Fibroblast of lung (primary cell): ENCODE results near the gene ST3GAL4. TPM values are rescaled to one million over a fixed set of nuclear protein-coding genes. Genes with fewer than 3 reads are reported as not detected.

ENCODE experiments used
- DNase-seq, 2 donors: peaks; one replicate each; pipeline versions ENCODE4 v3.0.0 to v3.0.0-alpha.2; 2010; ENCODE audit warnings: low read depth in 2 of 2
- H2AFZ ChIP-seq: 2 replicates; pipeline ENCODE4 v1.5.1; 2012; ENCODE audit warnings: low read length, control low read depth, inconsistent platforms
- H3K27ac ChIP-seq: 2 replicates; pipeline ENCODE4 v1.5.1; 2011; ENCODE audit warnings: low read length, control low read depth; ENCODE audit not compliant: insufficient read depth
- H3K27me3 ChIP-seq: 2 replicates; pipeline ENCODE4 v1.5.1; 2011; ENCODE audit warnings: mild to moderate bottlenecking, low read length; ENCODE audit not compliant: control insufficient read depth, insufficient read depth
- H3K36me3 ChIP-seq: 2 replicates; pipeline ENCODE4 v1.5.1; 2011; ENCODE audit warnings: low read length; ENCODE audit not compliant: control insufficient read depth, insufficient read depth
- H3K4me1 ChIP-seq: 2 replicates; pipeline ENCODE4 v1.5.1; 2011; ENCODE audit warnings: low read length; ENCODE audit not compliant: control insufficient read depth, insufficient read depth; ENCODE audit errors: extremely low read depth
- H3K4me2 ChIP-seq: 2 replicates; pipeline ENCODE4 v1.5.1; 2011; ENCODE audit warnings: low read length, control low read depth; ENCODE audit not compliant: insufficient read depth; ENCODE audit errors: extremely low read depth
- H3K4me3 ChIP-seq, 4 experiments: fragments of 200-600 bp in 1 of 4; sonication (generic) in 1 of 4; replicated peaks in 1 of 4; 2 replicates each; pipeline ENCODE4 v1.5.1; 2011 to 2016; ENCODE audit warnings: low read length in 4 of 4, low read depth in 3 of 4, mild to moderate bottlenecking in 3 of 4, control low read depth in 2 of 4, inconsistent platforms in 1 of 4, mixed read lengths in 1 of 4; ENCODE audit not compliant: insufficient read depth in 1 of 4; ENCODE audit errors: control extremely low read depth in 1 of 4
- H3K79me2 ChIP-seq: 2 replicates; pipeline ENCODE4 v1.5.1; 2012; ENCODE audit warnings: mild to moderate bottlenecking, low read length, inconsistent platforms; ENCODE audit not compliant: control insufficient read depth, insufficient read depth
- H3K9ac ChIP-seq: 2 replicates; pipeline ENCODE4 v1.5.1; 2011; ENCODE audit warnings: mild to moderate bottlenecking, low read length, control low read depth; ENCODE audit not compliant: insufficient read depth
- H3K9me3 ChIP-seq: 2 replicates; pipeline ENCODE4 v1.5.1; 2012; ENCODE audit warnings: low read depth, low read length; ENCODE audit not compliant: control insufficient read depth, insufficient read depth
- H4K20me1 ChIP-seq: 2 replicates; pipeline ENCODE4 v1.5.1; 2011; ENCODE audit warnings: low read length; ENCODE audit not compliant: control insufficient read depth, insufficient read depth; ENCODE audit errors: extremely low read depth
- CTCF ChIP-seq, 2 donors: IDR thresholded peaks in 1 of 2; conservative IDR thresholded peaks in 1 of 2; 1 replicate in 1 of 2; 2 replicates in 1 of 2; pipeline ENCODE4 v1.5.1; 2011 to 2012; ENCODE audit warnings: low read length in 2 of 2, control low read depth in 1 of 2, inconsistent platforms in 1 of 2, low read depth in 1 of 2, mild to moderate bottlenecking in 1 of 2
- EZH2 ChIP-seq: IDR thresholded peaks from 2 replicates; pipeline ENCODE4 v1.5.1; 2012; ENCODE audit warnings: low read length, control low read depth, mild to moderate bottlenecking; ENCODE audit errors: missing control alignments
- polyA minus RNA-seq: library from RNA; depleted of rRNA, polyadenylated mRNA; stranded (reverse); fragments of >200 nt; gene quantifications from 2 replicates; pipeline ENCODE4 v1.2.3, GENCODE V29; 2011; ENCODE audit warnings: low replicate concordance
- polyA plus RNA-seq, 2 donors: library from polyadenylated mRNA; depleted of rRNA in 1 of 2; stranded (reverse) in 1 of 2; unstranded in 1 of 2; fragments of >200 nt; gene quantifications; 2 replicates each; pipeline ENCODE4 v1.2.1, GENCODE V29; 2011 to 2012; ENCODE audit warnings: missing spikeins in 1 of 2
- total RNA-seq: library from RNA; depleted of rRNA; stranded (reverse); fragments of >200 nt; gene quantifications from 2 replicates; pipeline ENCODE4 v1.2.1, GENCODE V29; 2014

Gene ST3GAL4
- 25.2 and 36.8 TPM in 2 replicates for total RNA-seq
- polyA plus RNA-seq, result 16.7 and 24.8 TPM in 2 replicates
- 14.7 and 23.5 TPM in 2 replicates for polyA plus RNA-seq (2012)
- polyA minus RNA-seq, result 25.7 and 55.7 TPM in 2 replicates

GRCh38 chr11:126355324-126355925 lies at the start of gene ST3GAL4:
Gene ST3GAL4, plus strand, starts transcription at chr11:126355686. Its CDS starts 50,470 bp downstream, at chr11:126406156.
- peak within 1 kb of the TSS; percentile 72 for H2AFZ ChIP-seq
- peaks cover 29% of the 10 kb centered on the region for H3K4me1 ChIP-seq
- peak within 1 kb of the TSS; percentile 77 for H3K27ac ChIP-seq
- no peaks in the 10 kb centered on the region for H4K20me1 ChIP-seq
- H3K9ac ChIP-seq, result peak within 1 kb of the TSS; percentile 53
- H3K4me3 ChIP-seq, result peak within 1 kb of the TSS; percentile 63 to 86 (median 82)
- H3K9me3 ChIP-seq, result no peaks in the 10 kb centered on the region
- H3K36me3 ChIP-seq, result peaks cover 3% of the 10 kb centered on the region
- H3K4me2 ChIP-seq, result peak within 1 kb of the TSS; percentile 94
- H3K27me3 ChIP-seq, result no peaks in the 10 kb centered on the region
- H3K79me2 ChIP-seq, result peaks cover 40% of the 10 kb centered on the region
- no peak for TF ChIP-seq CTCF (conservative IDR thresholded peaks at IDR 0.05 in 1 of 2, IDR thresholded peaks at IDR 0.05 in 1 of 2; ENCODE audit: low read depth in 1 of 2, low read length in 2 of 2)
- no peak for TF ChIP-seq EZH2
- DNase-seq, result peak; percentile 69 to 70

GRCh38 chr11:126305699-126306098 lies 49.8 kb upstream of the ST3GAL4 start:
- H3K9me3 ChIP-seq, result no peaks in the 10 kb centered on the region
- H3K27me3 ChIP-seq, result no peaks in the 10 kb centered on the region
- no peaks in the 10 kb centered on the region for H3K79me2 ChIP-seq
- H3K27ac ChIP-seq, result no peak overlapping the region
- H3K4me3 ChIP-seq, result no peak overlapping the region
- peaks cover 3% of the 10 kb centered on the region for H3K36me3 ChIP-seq
- no peak overlapping the region for H3K9ac ChIP-seq
- peaks cover 4% of the 10 kb centered on the region for H3K4me1 ChIP-seq
- DNase-seq, result no peak
- TF ChIP-seq CTCF (conservative IDR thresholded peaks at IDR 0.05 in 1 of 2, IDR thresholded peaks at IDR 0.05 in 1 of 2; ENCODE audit: low read depth in 1 of 2, low read length in 2 of 2), result no peak
- no peak for TF ChIP-seq EZH2
- no peak overlapping the region for H3K4me2 ChIP-seq
- H4K20me1 ChIP-seq, result no peaks in the 10 kb centered on the region
- H2AFZ ChIP-seq, result no peak overlapping the region

- H2AFZ ChIP-seq, result no peak overlapping the region
- peaks cover 4% of the 10 kb centered on the region for H3K4me1 ChIP-seq
- no peak overlapping the region for H3K27ac ChIP-seq
- no peak overlapping the region for H3K9ac ChIP-seq
- H3K4me3 ChIP-seq, result no peak overlapping the region
- no peaks in the 10 kb centered on the region for H3K27me3 ChIP-seq
- no peaks in the 10 kb centered on the region for H3K79me2 ChIP-seq
- no peak overlapping the region for H3K4me2 ChIP-seq
- peak; percentile 39 to 66 for DNase-seq
- TF ChIP-seq CTCF (conservative IDR thresholded peaks at IDR 0.05 in 1 of 2, IDR thresholded peaks at IDR 0.05 in 1 of 2; ENCODE audit: low read depth in 1 of 2, low read length in 2 of 2), result peak; percentile 43 to 60
- no peak for TF ChIP-seq EZH2
- H3K9me3 ChIP-seq, result no peaks in the 10 kb centered on the region
- H4K20me1 ChIP-seq, result no peaks in the 10 kb centered on the region
- peaks cover 3% of the 10 kb centered on the region for H3K36me3 ChIP-seq
These were observed 47.8 kb upstream of the ST3GAL4 start for GRCh38 chr11:126307706-126308105.
